CD14-positive monocyte (primary cell): Measurements from ENCODE around the gene HEMK1. TPM values are rescaled to one million over a fixed set of nuclear protein-coding genes. Genes with fewer than 3 reads are reported as not detected.
A peak's percentile ranks its signal among the peaks of the same experiment; 100 is the strongest.

Experiments
- DNase-seq, 3 donors: peaks; one replicate each; pipeline ENCODE4 v3.0.0-alpha.2; 2011 to 2022
- H2AFZ ChIP-seq: 2 replicates; pipeline ENCODE4 v1.6.0; 2012; ENCODE audit warnings: mild to moderate bottlenecking, low read depth, low read length, inconsistent platforms; ENCODE audit not compliant: insufficient read depth, poor library complexity, severe bottlenecking
- H3K27ac ChIP-seq, 2 donors: 1 replicate in 1 of 2; 2 replicates in 1 of 2; pipeline ENCODE4 v1.5.1; 2012 to 2013; ENCODE audit warnings: low read length in 2 of 2, control low read depth in 1 of 2, inconsistent platforms in 1 of 2, low read depth in 1 of 2, mild to moderate bottlenecking in 1 of 2
- H3K27me3 ChIP-seq, 2 donors: one replicate each; pipeline versions ENCODE4 v1.6.0 to v1.6.1; 2011 to 2013; ENCODE audit warnings: low read length in 2 of 2; ENCODE audit not compliant: control insufficient read depth in 2 of 2, insufficient read depth in 2 of 2
- H3K36me3 ChIP-seq, 2 donors: replicated peaks in 1 of 2; 1 replicate in 1 of 2; 2 replicates in 1 of 2; pipeline versions ENCODE4 v1.5.1 to v1.6.1; 2012 to 2013; ENCODE audit warnings: low read length in 2 of 2, control low read depth in 1 of 2, inconsistent platforms in 1 of 2, mild to moderate bottlenecking in 1 of 2; ENCODE audit not compliant: insufficient read depth in 2 of 2, control insufficient read depth in 1 of 2
- H3K4me1 ChIP-seq, 2 donors: 1 replicate in 1 of 2; 2 replicates in 1 of 2; pipeline versions ENCODE4 v1.5.1 to v1.6.1; 2012 to 2013; ENCODE audit warnings: low read length in 2 of 2, control low read depth in 1 of 2, inconsistent platforms in 1 of 2, mild to moderate bottlenecking in 1 of 2, moderate library complexity in 1 of 2; ENCODE audit not compliant: insufficient read depth in 2 of 2, control insufficient read depth in 1 of 2
- H3K4me2 ChIP-seq: replicated peaks from 2 replicates; pipeline ENCODE3; 2012; ENCODE audit warnings: low read length, moderate library complexity, mild to moderate bottlenecking; ENCODE audit not compliant: poor library complexity, severe bottlenecking; ENCODE audit errors: extremely low read depth
- H3K4me3 ChIP-seq, 3 experiments: fragments of 200-600 bp in 1 of 3; sonication (generic) in 1 of 3; replicated peaks in 1 of 3; 1 replicate in 2 of 3; 2 replicates in 1 of 3; pipeline ENCODE4 v1.5.1; 2011 to 2013; ENCODE audit warnings: low read length in 3 of 3, mild to moderate bottlenecking in 3 of 3, control low read depth in 2 of 3, low read depth in 2 of 3, inconsistent platforms in 1 of 3, moderate library complexity in 1 of 3
- H3K79me2 ChIP-seq: 2 replicates; pipeline ENCODE4 v1.6.0; 2012; ENCODE audit warnings: mild to moderate bottlenecking, control low read depth, inconsistent platforms, low read length, moderate library complexity; ENCODE audit not compliant: insufficient read depth
- H3K9ac ChIP-seq: 2 replicates; pipeline ENCODE4 v1.6.0; 2017; ENCODE audit warnings: low read length, mild to moderate bottlenecking; ENCODE audit not compliant: insufficient read depth, poor library complexity, severe bottlenecking
- H3K9me3 ChIP-seq, 2 donors: replicated peaks in 1 of 2; 1 replicate in 1 of 2; 2 replicates in 1 of 2; pipeline versions ENCODE4 v1.5.1 to v1.6.1; 2012 to 2013; ENCODE audit warnings: low read length in 2 of 2, control low read depth in 1 of 2; ENCODE audit not compliant: control insufficient read depth in 1 of 2, insufficient read depth in 1 of 2
- H4K20me1 ChIP-seq: 2 replicates; pipeline ENCODE4 v1.6.0; 2012; ENCODE audit warnings: mild to moderate bottlenecking, low read length, control low read depth, moderate library complexity; ENCODE audit not compliant: insufficient read depth
- H3K27ac Mint-ChIP-seq, 7 donors: one replicate each; pipeline ENCODE4 v1.8.0; 2020; ENCODE audit warnings: mild to moderate bottlenecking in 7 of 7, mixed read lengths in 7 of 7, moderate library complexity in 6 of 7, inconsistent platforms in 2 of 7
- H3K27me3 Mint-ChIP-seq, 3 donors: one replicate each; pipeline ENCODE4 v1.8.0; 2021 to 2022; ENCODE audit warnings: low read depth in 3 of 3, mild to moderate bottlenecking in 3 of 3, mixed read lengths in 3 of 3, moderate library complexity in 3 of 3, inconsistent platforms in 1 of 3
- H3K36me3 Mint-ChIP-seq, 2 donors: one replicate each; pipeline ENCODE4 v1.8.0; 2020; ENCODE audit warnings: mixed read lengths in 2 of 2, inconsistent platforms in 1 of 2, mild to moderate bottlenecking in 1 of 2
- H3K4me1 Mint-ChIP-seq: one replicate; pipeline ENCODE4 v1.8.0; 2020; ENCODE audit warnings: mild to moderate bottlenecking, mixed read lengths
- H3K4me3 Mint-ChIP-seq, 2 donors: one replicate each; pipeline ENCODE4 v1.8.0; 2020; ENCODE audit warnings: mild to moderate bottlenecking in 2 of 2, mixed read lengths in 2 of 2, moderate library complexity in 1 of 2
- H3K9me3 Mint-ChIP-seq, 7 donors: one replicate each; pipeline ENCODE4 v1.8.0; 2020 to 2022; ENCODE audit warnings: mixed read lengths in 7 of 7, mild to moderate bottlenecking in 6 of 7, moderate library complexity in 6 of 7, inconsistent platforms in 2 of 7
- CTCF ChIP-seq: fragments of 200-600 bp; IDR thresholded peaks from one replicate; pipeline ENCODE4 v1.8.0; 2022; ENCODE audit warnings: antibody characterized with exemption, mild to moderate bottlenecking
- WGBS: methylation state at CpG from one replicate; pipeline ENCODE4 v1.1.5; 2013; ENCODE audit warnings: missing lambda C conversion rate; ENCODE audit not compliant: insufficient coverage; 5-methylcytosine and 5-hydroxymethylcytosine counted together
- intact Hi-C, 2 donors: fragments of 100-400 bp; cut with micrococcal nuclease; formaldehyde crosslinking; loops; one replicate each; pipeline versions ENCODE4 v1.15.0 to v1.15.1; 2023
- polyA plus RNA-seq, 3 donors: library from polyadenylated mRNA; depleted of rRNA in 1 of 3; unstranded in 2 of 3; stranded (reverse) in 1 of 3; fragments of 300-500 nt in 2 of 3; fragments of >200 nt in 1 of 3; fragmentation: Illumina TruSeq in 2 of 3; gene quantifications; 1 replicate in 2 of 3; 2 replicates in 1 of 3; pipeline ENCODE4 v1.2.3, GENCODE V29; 2012 to 2021

HEMK1 gene
- polyA plus RNA-seq, 3 donors: 10.1 to 14.0 (median 12.1) TPM

- H3K4me1 Mint-ChIP-seq: no peaks in the 10 kb centered on the region
- H3K9me3 Mint-ChIP-seq: no peaks in the 10 kb centered on the region
- Histone ChIP-seq H3K4me1 (no peaks in the 10 kb centered on the region), H3K27me3 (no peaks in the 10 kb centered on the region), H3K79me2 (no peaks in the 10 kb centered on the region), H2AFZ (no peak overlapping the region), H4K20me1 (no peaks in the 10 kb centered on the region), H3K4me3 (no peak overlapping the region), H3K27ac (no peak overlapping the region), H3K9ac (no peak overlapping the region), H3K36me3 (no peaks in the 10 kb centered on the region), H3K4me2 (no peak overlapping the region), H3K9me3 (no peaks in the 10 kb centered on the region)
- no peak overlapping the region for H3K4me3 Mint-ChIP-seq
- intact Hi-C loops: no loop called here
- WGBS: 87% methylated on average over 3 of the region's 8 CpGs
- DNase-seq: no peak
- H3K27ac Mint-ChIP-seq: peak overlapping the region in 1 of 7 donors; percentile 60
- peaks cover 0 to 1% of the 10 kb centered on the region in 2 donors for H3K36me3 Mint-ChIP-seq
- no peak for TF ChIP-seq CTCF
- H3K27me3 Mint-ChIP-seq: peaks cover 0 to 3% (median 1%) of the 10 kb centered on the region in 3 donors
Observed at GRCh38 chr3:50557106-50557505, 12.2 kb upstream of the HEMK1 start.

- no peak overlapping the region for H3K27ac ChIP-seq
- H3K9me3 ChIP-seq: no peaks in the 10 kb centered on the region
- no peak overlapping the region for H2AFZ ChIP-seq
- TF ChIP-seq CTCF: no peak
- intact Hi-C loops: no loop called here
- Mint-ChIP-seq H3K4me1 (no peaks in the 10 kb centered on the region), H3K36me3 (peaks cover 0 to 1% of the 10 kb centered on the region in 2 donors), H3K27me3 (peaks cover 0 to 1% (median 0%) of the 10 kb centered on the region in 3 donors), H3K9me3 (no peaks in the 10 kb centered on the region), H3K27ac (no peak overlapping the region), H3K4me3 (no peak overlapping the region)
- no peaks in the 10 kb centered on the region for H3K27me3 ChIP-seq
- H3K9ac ChIP-seq: no peak overlapping the region
- no peak overlapping the region for H3K4me2 ChIP-seq
- H3K4me1 ChIP-seq: no peaks in the 10 kb centered on the region
- no peaks in the 10 kb centered on the region for H3K79me2 ChIP-seq
- no peaks in the 10 kb centered on the region for H4K20me1 ChIP-seq
- no peaks in the 10 kb centered on the region for H3K36me3 ChIP-seq
- no peak for DNase-seq
- H3K4me3 ChIP-seq: no peak overlapping the region
- WGBS: 94% methylated on average over 6 of the region's 7 CpGs
Observed at GRCh38 chr3:50557915-50558314, 11.4 kb upstream of the HEMK1 start.
